GM19025 (cell line): ENCODE results near the gene SAMD11.

ENCODE experiments used
- ATAC-seq: cut with Tn5 transposase; IDR thresholded peaks from one replicate; pipeline ENCODE4 v1.9.1; 2021; ENCODE audit warnings: mild to moderate bottlenecking, low read depth, moderate library complexity; ENCODE audit not compliant: unreplicated experiment

The SAMD11 gene

GRCh38 chr1:904310-904950, 19.3 kb upstream of the SAMD11 start:
- ATAC-seq: no peak

- no peak for ATAC-seq
Measured at GRCh38 chr1:905071-905749, 18.5 kb upstream of the SAMD11 start.

GRCh38 chr1:905811-906599, 17.7 kb upstream of the SAMD11 start:
- no peak for ATAC-seq

- ATAC-seq: no peak
Measured at GRCh38 chr1:906600-907420, 16.9 kb upstream of the SAMD11 start.

GRCh38 chr1:907611-908451, 15.9 kb upstream of the SAMD11 start:
- no peak for ATAC-seq

- no peak for ATAC-seq
Measured at GRCh38 chr1:908661-909060, 15.1 kb upstream of the SAMD11 start.

- ATAC-seq: no peak
Measured at GRCh38 chr1:909861-910310, 13.8 kb upstream of the SAMD11 start.

DNA sequence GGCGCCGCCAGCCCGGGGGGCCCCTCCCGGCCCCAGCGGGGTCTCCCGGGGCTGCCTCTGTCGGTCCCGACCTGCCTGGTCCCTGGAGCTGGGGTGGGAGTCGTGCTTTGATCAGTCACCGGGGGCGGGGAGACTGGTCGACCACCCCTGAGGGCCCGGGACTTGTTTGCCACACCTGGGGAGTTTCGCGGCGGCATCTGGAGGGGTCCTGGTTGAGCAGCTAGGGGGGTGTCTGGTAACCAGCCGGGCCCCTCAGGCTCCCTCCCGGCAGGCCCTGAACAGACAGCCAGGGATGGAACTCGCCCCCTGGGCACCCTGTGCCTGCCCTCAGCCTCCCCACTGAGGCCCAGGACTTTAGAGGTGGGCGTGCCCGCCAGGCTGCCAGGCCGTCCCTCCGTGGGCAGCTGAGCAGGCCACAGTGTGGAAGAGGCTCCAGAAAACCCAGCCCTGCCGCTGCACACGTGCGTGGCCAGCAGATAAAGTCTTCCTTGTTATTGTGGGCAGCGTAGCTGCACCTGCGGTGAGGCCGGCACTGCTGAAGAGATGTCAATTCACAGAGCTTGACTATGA, 13.3 kb upstream of the SAMD11 start:
- ATAC-seq: no peak

DNA sequence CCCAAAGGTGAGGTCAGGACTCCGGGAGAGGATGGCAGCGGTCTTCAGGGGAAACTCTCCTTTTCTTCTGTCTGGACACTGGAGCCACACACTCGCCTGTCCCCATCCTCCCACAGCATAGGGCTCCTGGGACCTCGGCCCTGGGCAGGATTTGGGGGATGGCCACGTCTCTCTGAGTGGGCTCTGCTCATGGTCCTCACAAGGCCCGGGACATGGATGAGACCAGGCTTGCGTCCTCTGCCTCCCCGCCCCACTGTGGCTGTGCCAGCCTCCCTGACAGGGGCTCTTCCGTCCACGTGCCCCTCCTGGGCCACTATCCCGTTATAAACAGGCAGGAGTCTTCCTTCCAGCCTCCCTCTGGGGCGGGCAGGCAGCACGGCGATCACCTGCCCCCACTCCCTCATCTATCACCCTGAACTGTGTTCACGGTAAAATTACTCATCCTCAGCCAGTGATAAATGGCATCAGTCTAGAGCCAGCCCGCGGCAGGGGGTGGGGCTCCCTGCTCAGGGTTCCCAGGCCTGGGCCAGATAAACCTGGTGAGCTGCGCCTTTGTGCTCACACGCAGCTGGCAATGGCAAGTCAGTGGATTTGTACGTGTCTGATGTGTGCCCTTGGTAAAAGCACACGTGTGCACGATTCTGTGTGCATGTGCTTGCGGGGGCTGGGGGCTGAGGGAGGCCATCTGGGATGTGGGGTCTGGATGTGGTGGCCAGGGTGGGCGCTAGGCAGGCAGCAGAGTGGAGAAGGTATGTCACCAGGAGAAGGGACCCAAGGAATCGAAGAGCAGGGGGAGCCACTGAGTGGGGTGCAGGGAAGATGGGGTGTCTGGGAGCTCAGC, 12.6 kb upstream of the SAMD11 start:
- ATAC-seq: no peak

DNA sequence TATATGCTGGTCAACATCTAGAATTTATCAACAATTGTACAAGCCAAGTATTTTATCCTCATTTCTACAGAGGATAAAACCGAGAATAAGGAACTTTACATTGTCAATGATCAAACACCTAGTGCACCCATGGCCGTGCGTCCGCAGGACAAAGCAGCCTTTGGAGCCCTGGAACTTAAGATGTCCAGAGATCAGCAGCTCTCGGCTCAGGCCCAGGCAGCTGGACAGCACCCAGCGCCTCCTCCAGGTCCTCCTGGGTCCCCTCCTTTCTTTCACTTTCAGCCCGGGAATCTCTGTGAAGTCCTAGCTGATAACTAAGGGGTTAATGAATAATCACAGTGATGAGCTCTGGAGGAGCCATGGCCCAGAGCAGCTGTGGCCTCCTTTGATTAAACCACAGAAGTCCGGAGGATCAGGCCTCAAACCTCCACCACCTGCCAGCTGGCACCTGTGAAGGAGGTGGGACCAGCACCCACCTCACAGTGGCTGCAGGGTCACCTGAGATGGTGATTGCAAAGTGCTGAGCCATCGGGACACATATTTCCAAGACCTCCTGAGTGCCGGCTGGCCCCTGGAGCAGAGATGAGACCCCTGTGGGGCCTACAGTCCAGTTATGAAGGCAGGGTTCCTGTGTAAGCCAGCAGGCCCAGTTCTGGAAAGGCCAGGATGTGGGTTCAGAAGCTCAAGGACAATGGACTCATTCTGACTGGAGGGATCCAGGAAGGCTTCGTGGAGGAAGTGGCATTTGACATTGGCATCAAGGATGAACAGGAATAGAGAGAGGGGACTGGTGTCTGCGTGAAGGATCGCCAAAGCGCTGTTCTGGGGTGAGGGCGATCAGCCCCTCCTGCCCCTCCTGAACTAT, 11.6 kb upstream of the SAMD11 start:
- ATAC-seq: no peak

DNA sequence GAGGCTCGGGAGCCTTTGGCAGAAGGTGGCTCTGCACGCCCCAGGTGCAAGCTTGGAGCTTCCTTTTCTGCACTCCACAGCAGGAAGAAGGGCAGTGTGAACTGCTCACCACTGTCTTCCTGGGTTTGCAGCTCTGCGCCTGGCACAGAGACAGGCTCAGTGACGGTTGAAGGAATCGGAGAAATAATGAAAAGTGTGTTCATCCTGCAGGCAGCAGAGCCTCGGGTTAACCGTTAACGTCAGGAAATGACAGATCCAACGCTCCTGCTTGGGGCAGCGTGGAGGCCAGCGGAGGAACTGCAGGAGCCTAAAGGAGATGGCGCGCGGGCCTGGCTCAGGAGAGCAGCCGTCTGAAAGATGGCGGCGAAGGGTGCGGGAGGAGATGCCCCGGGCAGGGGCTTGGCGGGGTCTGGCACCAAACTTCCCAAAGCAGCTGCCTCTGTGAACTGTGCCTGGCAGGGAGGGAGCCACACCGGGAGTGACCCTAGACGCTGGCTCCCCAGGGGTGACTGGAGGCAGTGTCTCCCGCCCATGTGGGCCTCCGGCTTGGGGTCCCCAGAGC, 10.9 kb upstream of the SAMD11 start:
- no peak for ATAC-seq

GRCh38 chr1:913491-914130, 10.1 kb upstream of the SAMD11 start:
- ATAC-seq: no peak

DNA sequence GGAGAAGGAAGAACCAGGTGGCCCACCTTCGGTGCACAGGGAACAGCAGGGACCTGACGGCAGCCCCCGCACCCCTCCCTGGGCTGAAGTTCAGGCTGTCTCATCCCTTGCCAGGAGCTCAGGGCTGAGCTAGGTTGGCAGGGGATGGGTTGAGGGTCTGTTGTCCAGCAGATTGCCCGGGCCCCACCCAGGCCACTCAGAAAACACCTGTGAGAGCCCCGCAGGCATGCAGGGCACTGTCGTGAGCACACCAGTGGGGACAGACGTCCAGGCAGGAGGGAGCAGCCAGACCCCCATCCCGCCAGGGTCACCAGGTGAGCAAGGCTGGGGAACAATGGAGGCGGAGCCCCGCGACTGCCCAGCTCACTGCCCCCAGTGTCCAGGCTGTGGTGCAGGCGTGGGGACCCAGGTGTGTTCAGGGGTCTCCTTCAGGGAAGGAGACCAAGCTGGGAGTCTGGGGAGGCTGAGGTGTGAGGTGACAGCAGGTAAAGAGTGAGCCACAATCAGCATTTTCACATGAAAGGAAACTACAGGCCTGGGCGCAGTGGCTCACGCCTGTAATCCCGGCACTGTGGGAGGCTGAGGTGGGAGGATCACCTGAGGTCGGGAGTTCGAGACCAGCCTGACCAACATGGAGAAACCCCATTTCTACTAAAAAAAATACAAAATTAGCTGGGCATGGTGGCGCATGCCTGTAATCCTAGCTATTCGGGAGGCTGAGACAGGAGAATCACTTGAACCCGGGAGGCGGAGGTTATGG, 9.4 kb upstream of the SAMD11 start:
- no peak for ATAC-seq

GRCh38 chr1:914891-915280, 8.8 kb upstream of the SAMD11 start:
- ATAC-seq: no peak

DNA sequence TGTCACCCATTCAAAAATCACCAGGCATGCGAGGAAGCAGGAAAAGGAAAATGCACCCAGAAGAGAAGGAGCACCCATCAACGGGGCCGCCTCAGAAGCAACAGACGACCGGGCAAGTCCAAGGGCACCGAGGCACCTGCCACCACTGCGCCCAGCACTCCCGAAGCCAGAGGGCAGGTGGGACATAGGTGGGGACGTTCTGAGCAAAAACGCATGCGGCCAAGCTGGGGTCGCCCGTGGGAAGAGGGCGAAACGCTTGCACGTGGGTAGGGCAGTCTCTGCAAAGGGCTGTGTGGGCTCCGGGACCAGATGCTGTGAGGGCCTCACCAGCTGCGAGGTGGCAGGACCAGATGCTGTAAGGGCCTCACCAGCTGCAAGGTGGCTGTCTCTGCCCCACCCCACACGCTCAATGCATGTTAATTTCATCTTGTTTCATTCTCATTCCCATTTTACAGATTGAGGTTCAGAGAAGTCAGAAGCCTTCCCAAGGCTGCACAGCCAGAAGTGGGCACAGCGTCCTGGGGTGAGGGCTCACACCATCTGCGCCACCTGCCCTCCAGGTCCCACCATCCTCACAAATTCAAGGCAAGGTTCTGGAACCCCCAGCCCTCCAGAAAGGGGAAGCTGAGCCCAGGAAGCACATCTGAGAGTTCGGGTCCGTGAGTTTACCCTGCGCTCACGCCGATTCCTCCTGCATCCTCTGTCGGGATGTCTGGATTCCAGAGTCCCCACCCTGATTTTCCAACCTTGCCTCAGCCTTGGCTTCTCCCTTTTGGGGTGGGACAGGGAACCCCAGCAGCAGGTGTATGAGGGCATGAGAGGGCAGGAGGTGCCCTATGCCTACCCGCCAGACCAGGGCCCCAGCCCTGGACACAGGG, 8.2 kb upstream of the SAMD11 start:
- ATAC-seq: no peak
